A549 (cell line): Measurements from ENCODE around the gene METTL1. TPM values are rescaled to one million over a fixed set of nuclear protein-coding genes. Genes with fewer than 3 reads are reported as not detected.

Source experiments
- BHLHE40 ChIP-seq: IDR thresholded peaks from 2 replicates; pipeline ENCODE4 v1.6.1; 2012; ENCODE audit warnings: low read depth, low read length, inconsistent platforms
- CBX2 ChIP-seq: fragments of 200-600 bp; sonication (generic); IDR thresholded peaks from 2 replicates; pipeline ENCODE4 v1.6.1; 2016; ENCODE audit warnings: low read depth, mild to moderate bottlenecking, borderline replicate concordance
- CBX8 ChIP-seq: fragments of 200-600 bp; sonication (generic); IDR thresholded peaks from 2 replicates; pipeline ENCODE4 v1.6.1; 2016
- CEBPB ChIP-seq, 2 experiments: fragments of >200 bp in 1 of 2; sonication (Bioruptor Twin) in 1 of 2; formaldehyde crosslinking in 1 of 2; IDR thresholded peaks; 2 replicates each; pipeline ENCODE4 v1.6.1; 2012 to 2016
- CHD2 ChIP-seq: fragments of 150-350 bp; IDR thresholded peaks from 2 replicates; pipeline ENCODE4 v1.6.1; 2014; ENCODE audit warnings: low read length; ENCODE audit not compliant: partially characterized antibody
- CHD4 ChIP-seq: fragments of 200-600 bp; sonication (generic); IDR thresholded peaks from 2 replicates; pipeline ENCODE4 v1.6.1; 2016; ENCODE audit warnings: antibody characterized with exemption, mild to moderate bottlenecking, borderline replicate concordance
- EHF ChIP-seq: fragments of 250-450 bp; sonication (Bioruptor Pico); IDR thresholded peaks from 2 replicates; pipeline ENCODE4 v1.5.0; 2020; ENCODE audit warnings: mild to moderate bottlenecking
- EHMT2 ChIP-seq: fragments of 200-600 bp; sonication (generic); IDR thresholded peaks from 2 replicates; pipeline ENCODE4 v1.6.1; 2016; ENCODE audit warnings: antibody characterized with exemption, low read depth, mild to moderate bottlenecking, moderate library complexity
- EP300 ChIP-seq, 2 experiments: fragments of >200 bp; sonication (Bioruptor Twin); formaldehyde crosslinking; IDR thresholded peaks; 2 replicates in 1 of 2; 3 replicates in 1 of 2; pipeline ENCODE4 v1.6.1; 2016 to 2017
- FOSB ChIP-seq: fragments of 250-450 bp; sonication (Bioruptor Pico); IDR thresholded peaks from 2 replicates; pipeline ENCODE4 v1.5.0; 2020; ENCODE audit warnings: mild to moderate bottlenecking, moderate library complexity
- FOSL2 ChIP-seq, 2 experiments: fragments of 450-650 bp in 1 of 2; fragments of >200 bp in 1 of 2; sonication (Bioruptor Twin) in 1 of 2; formaldehyde crosslinking; IDR thresholded peaks; 2 replicates each; pipeline versions ENCODE4 v1.5.0 to v1.6.1; 2016 to 2020; ENCODE audit warnings: mild to moderate bottlenecking in 1 of 2, moderate library complexity in 1 of 2
- FOXS1 ChIP-seq: fragments of 250-450 bp; sonication (Bioruptor Pico); IDR thresholded peaks from 2 replicates; pipeline ENCODE4 v1.5.0; 2020; ENCODE audit warnings: mild to moderate bottlenecking, moderate library complexity
- HDAC2 ChIP-seq: fragments of 200-600 bp; sonication (generic); IDR thresholded peaks from 2 replicates; pipeline ENCODE4 v1.6.1; 2016
- HOXA7 ChIP-seq: fragments of 250-450 bp; sonication (Bioruptor Pico); IDR thresholded peaks from 2 replicates; pipeline ENCODE4 v1.5.0; 2020; ENCODE audit warnings: mild to moderate bottlenecking, moderate library complexity
- HOXB13 ChIP-seq: fragments of 250-450 bp; sonication (Bioruptor Pico); IDR thresholded peaks from 2 replicates; pipeline ENCODE4 v1.5.0; 2020; ENCODE audit warnings: low read depth, mild to moderate bottlenecking, moderate library complexity
- HOXB5 ChIP-seq: fragments of 250-450 bp; sonication (Bioruptor Pico); IDR thresholded peaks from 2 replicates; pipeline ENCODE4 v1.5.0; 2020; ENCODE audit warnings: mild to moderate bottlenecking, moderate library complexity
- JUN ChIP-seq, 2 experiments: fragments of >200 bp; sonication (Bioruptor Twin); formaldehyde crosslinking; IDR thresholded peaks; 2 replicates in 1 of 2; 3 replicates in 1 of 2; pipeline ENCODE4 v1.6.1; 2016 to 2017
- KDM5A ChIP-seq: fragments of 200-600 bp; sonication (generic); IDR thresholded peaks from 2 replicates; pipeline ENCODE4 v1.6.1; 2016; ENCODE audit warnings: antibody characterized with exemption, mild to moderate bottlenecking
- MAFK ChIP-seq: fragments of 450-650 bp; IDR thresholded peaks from 2 replicates; pipeline ENCODE4 v1.6.1; 2014; ENCODE audit not compliant: partially characterized antibody
- NPAS2 ChIP-seq: fragments of 250-450 bp; sonication (Bioruptor Pico); IDR thresholded peaks from 2 replicates; pipeline ENCODE4 v1.8.0; 2022; ENCODE audit warnings: mild to moderate bottlenecking, moderate library complexity, borderline replicate concordance
- PHF8 ChIP-seq: fragments of 200-600 bp; sonication (generic); IDR thresholded peaks from 2 replicates; pipeline ENCODE4 v1.6.1; 2016; ENCODE audit warnings: low read depth, mild to moderate bottlenecking, antibody characterized with exemption, moderate library complexity, borderline replicate concordance
- RARB ChIP-seq: fragments of 250-450 bp; sonication (Bioruptor Pico); IDR thresholded peaks from 2 replicates; pipeline ENCODE4 v1.8.0; 2021; ENCODE audit warnings: mild to moderate bottlenecking, moderate library complexity
- RCOR1 ChIP-seq: fragments of 150-350 bp; IDR thresholded peaks from 2 replicates; pipeline ENCODE4 v1.6.1; 2014; ENCODE audit warnings: antibody characterized with exemption, low read length, low read depth
- RNF2 ChIP-seq: fragments of 200-600 bp; sonication (generic); IDR thresholded peaks from 2 replicates; pipeline ENCODE4 v1.6.1; 2016; ENCODE audit warnings: low read depth, mild to moderate bottlenecking, antibody characterized with exemption, moderate library complexity, borderline replicate concordance
- SMC3 ChIP-seq: fragments of >200 bp; sonication (Bioruptor Twin); formaldehyde crosslinking; IDR thresholded peaks from 3 replicates; pipeline ENCODE4 v1.6.1; 2018; ENCODE audit warnings: inconsistent platforms
- TP53 ChIP-seq: fragments of 250-450 bp; sonication (Bioruptor Pico); IDR thresholded peaks from 2 replicates; pipeline ENCODE4 v1.5.0; 2021; ENCODE audit warnings: mild to moderate bottlenecking, moderate library complexity
- ZFP36 ChIP-seq: fragments of 450-650 bp; IDR thresholded peaks from 2 replicates; pipeline ENCODE4 v1.6.1; 2014; ENCODE audit warnings: borderline replicate concordance; ENCODE audit not compliant: partially characterized antibody
- ZNF302 ChIP-seq: fragments of 250-450 bp; sonication (Bioruptor Pico); IDR thresholded peaks from 2 replicates; pipeline ENCODE4 v1.9.0; 2021; ENCODE audit warnings: inconsistent platforms, mild to moderate bottlenecking, moderate library complexity
- ZSCAN20 ChIP-seq: fragments of 250-450 bp; sonication (Bioruptor Pico); IDR thresholded peaks from 2 replicates; pipeline ENCODE4 v1.8.0; 2022; ENCODE audit warnings: mild to moderate bottlenecking, moderate library complexity
- polyA plus RNA-seq, 4 experiments: library from polyadenylated mRNA; depleted of rRNA in 3 of 4; stranded (reverse); fragments of >200 nt; fragmentation: RNase III in 1 of 4; extraction: RNeasy Plus Mini Kit Qiagen cat#74134 plus additional on column Dnase treatment in 1 of 4; gene quantifications; 2 replicates in 3 of 4; 3 replicates in 1 of 4; pipeline ENCODE4 v1.2.3, GENCODE V29; 2011 to 2017
- TF ChIP-seq, protein P1 (sequence below): fragments of 250-450 bp; sonication (Bioruptor Pico); IDR thresholded peaks from 2 replicates; pipeline ENCODE4 v1.5.0; 2021; ENCODE audit warnings: mild to moderate bottlenecking, moderate library complexity, borderline replicate concordance
- TF ChIP-seq, protein P2 (sequence below): fragments of 200-600 bp; sonication (generic); IDR thresholded peaks from 2 replicates; pipeline ENCODE4 v1.6.1; 2016; ENCODE audit warnings: antibody characterized with exemption, mild to moderate bottlenecking, moderate library complexity
- TF ChIP-seq, protein P3 (sequence below): fragments of 450-650 bp; IDR thresholded peaks from 2 replicates; pipeline ENCODE4 v1.6.1; 2014; ENCODE audit warnings: antibody characterized with exemption
- TF ChIP-seq, protein P4 (sequence below): IDR thresholded peaks from 2 replicates; pipeline ENCODE4 v1.6.1; 2012
- TF ChIP-seq, protein P5 (sequence below): fragments of >200 bp; sonication (Bioruptor Twin); formaldehyde crosslinking; IDR thresholded peaks from 3 replicates; pipeline ENCODE4 v1.6.1; 2016

The METTL1 gene
- polyA plus RNA-seq, 2 of the 4 experiments (the other 2 are of a cell fraction): 55.2 to 60.2 TPM

DNA sequence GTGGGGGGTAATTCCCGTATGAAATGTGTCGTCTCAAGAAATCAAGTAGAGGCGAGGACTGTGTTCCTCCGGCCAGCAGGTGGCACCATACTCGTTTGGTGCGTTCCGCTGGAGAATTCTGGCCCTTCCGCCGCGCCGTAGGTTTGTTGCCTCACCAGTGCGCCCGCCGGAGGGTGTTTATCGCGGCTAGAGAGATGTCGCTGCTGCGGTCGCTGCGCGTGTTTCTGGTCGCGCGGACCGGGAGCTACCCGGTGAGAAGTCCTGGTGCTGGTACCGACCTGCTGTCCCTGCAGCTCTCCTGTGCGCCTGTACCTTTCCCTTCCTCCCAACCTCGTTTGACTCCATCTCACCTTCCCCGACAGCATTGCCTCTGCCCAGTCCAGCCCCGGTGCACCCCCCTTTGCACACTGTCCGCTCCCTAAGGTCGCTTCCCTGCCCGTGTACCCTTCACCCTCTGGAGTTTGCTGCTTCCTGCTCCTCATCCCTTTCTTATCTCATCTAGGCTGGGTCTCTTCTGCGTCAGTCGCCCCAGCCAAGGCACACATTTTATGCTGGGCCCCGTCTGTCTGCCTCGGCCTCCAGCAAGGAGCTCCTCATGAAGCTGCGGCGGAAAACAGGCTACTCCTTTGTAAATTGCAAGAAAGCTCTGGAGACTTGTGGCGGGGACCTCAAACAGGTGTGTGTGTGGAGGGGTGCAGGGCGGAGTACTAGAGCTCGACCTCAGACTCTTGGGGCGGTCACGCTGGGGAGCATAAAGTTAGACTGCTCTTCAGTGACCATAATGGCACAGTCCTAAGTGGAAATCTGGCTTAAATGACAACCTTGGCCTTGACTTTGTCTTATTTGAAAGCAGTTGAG is 10.9 kb upstream of the METTL1 start, which contains the start of gene TSFM (continued):
- TF ChIP-seq BHLHE40 (no peak), CHD4 (no peak), PHF8 (peak; percentile 91; the same call in 1 of the 2 replicates), SMC3 (peak; percentile 45), RNF2 (no peak), JUN (IDR thresholded peaks at IDR 0.05) (peak; percentile 81 to 96; a peak in 4 of 5 replicates), FOSB (CRISPR knock-in tag) (no peak), HOXA7 (CRISPR knock-in tag) (no peak), HDAC2 (no peak), ZSCAN20 (no peak), RCOR1 (no peak), KDM5A (peak; percentile 85), CEBPB (IDR thresholded peaks at IDR 0.05) (peak; percentile 81 to 94; a peak in 3 of 4 replicates), EP300 (IDR thresholded peaks at IDR 0.05) (no peak), CBX8 (no peak), RARB (CRISPR knock-in tag) (no peak), HOXB13 (CRISPR knock-in tag) (no peak), FOXS1 (0 out of 2 replicates have a peak, but pooled peaks have one; percentile 12), HOXB5 (no peak), ZNF302 (CRISPR knock-in tag) (no peak), EHMT2 (no peak), MAFK (no peak), CBX2 (no peak), CHD2 (no peak), EHF (CRISPR knock-in tag) (no peak), NPAS2 (CRISPR knock-in tag) (no peak), TP53 (CRISPR knock-in tag) (peak; percentile 60; the same call in 1 of the 2 replicates), ZFP36 (no peak), FOSL2 (IDR thresholded peaks at IDR 0.05) (no peak), FOSL2 (CRISPR knock-in tag; IDR thresholded peaks at IDR 0.05) (no peak)
- TF ChIP-seq, protein P1, sequence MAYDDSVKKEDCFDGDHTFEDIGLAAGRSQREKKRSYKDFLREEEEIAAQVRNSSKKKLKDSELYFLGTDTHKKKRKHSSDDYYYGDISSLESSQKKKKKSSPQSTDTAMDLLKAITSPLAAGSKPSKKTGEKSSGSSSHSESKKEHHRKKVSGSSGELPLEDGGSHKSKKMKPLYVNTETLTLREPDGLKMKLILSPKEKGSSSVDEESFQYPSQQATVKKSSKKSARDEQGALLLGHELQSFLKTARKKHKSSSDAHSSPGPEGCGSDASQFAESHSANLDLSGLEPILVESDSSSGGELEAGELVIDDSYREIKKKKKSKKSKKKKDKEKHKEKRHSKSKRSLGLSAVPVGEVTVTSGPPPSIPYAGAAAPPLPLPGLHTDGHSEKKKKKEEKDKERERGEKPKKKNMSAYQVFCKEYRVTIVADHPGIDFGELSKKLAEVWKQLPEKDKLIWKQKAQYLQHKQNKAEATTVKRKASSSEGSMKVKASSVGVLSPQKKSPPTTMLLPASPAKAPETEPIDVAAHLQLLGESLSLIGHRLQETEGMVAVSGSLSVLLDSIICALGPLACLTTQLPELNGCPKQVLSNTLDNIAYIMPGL (CRISPR knock-in tag): no peak
- TF ChIP-seq, protein P2, sequence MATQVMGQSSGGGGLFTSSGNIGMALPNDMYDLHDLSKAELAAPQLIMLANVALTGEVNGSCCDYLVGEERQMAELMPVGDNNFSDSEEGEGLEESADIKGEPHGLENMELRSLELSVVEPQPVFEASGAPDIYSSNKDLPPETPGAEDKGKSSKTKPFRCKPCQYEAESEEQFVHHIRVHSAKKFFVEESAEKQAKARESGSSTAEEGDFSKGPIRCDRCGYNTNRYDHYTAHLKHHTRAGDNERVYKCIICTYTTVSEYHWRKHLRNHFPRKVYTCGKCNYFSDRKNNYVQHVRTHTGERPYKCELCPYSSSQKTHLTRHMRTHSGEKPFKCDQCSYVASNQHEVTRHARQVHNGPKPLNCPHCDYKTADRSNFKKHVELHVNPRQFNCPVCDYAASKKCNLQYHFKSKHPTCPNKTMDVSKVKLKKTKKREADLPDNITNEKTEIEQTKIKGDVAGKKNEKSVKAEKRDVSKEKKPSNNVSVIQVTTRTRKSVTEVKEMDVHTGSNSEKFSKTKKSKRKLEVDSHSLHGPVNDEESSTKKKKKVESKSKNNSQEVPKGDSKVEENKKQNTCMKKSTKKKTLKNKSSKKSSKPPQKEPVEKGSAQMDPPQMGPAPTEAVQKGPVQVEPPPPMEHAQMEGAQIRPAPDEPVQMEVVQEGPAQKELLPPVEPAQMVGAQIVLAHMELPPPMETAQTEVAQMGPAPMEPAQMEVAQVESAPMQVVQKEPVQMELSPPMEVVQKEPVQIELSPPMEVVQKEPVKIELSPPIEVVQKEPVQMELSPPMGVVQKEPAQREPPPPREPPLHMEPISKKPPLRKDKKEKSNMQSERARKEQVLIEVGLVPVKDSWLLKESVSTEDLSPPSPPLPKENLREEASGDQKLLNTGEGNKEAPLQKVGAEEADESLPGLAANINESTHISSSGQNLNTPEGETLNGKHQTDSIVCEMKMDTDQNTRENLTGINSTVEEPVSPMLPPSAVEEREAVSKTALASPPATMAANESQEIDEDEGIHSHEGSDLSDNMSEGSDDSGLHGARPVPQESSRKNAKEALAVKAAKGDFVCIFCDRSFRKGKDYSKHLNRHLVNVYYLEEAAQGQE: no peak
- TF ChIP-seq, protein P3, sequence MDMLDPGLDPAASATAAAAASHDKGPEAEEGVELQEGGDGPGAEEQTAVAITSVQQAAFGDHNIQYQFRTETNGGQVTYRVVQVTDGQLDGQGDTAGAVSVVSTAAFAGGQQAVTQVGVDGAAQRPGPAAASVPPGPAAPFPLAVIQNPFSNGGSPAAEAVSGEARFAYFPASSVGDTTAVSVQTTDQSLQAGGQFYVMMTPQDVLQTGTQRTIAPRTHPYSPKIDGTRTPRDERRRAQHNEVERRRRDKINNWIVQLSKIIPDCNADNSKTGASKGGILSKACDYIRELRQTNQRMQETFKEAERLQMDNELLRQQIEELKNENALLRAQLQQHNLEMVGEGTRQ: no peak
- TF ChIP-seq, protein P4, sequence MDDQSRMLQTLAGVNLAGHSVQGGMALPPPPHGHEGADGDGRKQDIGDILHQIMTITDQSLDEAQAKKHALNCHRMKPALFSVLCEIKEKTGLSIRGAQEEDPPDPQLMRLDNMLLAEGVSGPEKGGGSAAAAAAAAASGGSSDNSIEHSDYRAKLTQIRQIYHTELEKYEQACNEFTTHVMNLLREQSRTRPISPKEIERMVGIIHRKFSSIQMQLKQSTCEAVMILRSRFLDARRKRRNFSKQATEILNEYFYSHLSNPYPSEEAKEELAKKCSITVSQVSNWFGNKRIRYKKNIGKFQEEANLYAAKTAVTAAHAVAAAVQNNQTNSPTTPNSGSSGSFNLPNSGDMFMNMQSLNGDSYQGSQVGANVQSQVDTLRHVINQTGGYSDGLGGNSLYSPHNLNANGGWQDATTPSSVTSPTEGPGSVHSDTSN: peak; percentile 45; the same call in 1 of the 2 replicates
- TF ChIP-seq, protein P5, sequence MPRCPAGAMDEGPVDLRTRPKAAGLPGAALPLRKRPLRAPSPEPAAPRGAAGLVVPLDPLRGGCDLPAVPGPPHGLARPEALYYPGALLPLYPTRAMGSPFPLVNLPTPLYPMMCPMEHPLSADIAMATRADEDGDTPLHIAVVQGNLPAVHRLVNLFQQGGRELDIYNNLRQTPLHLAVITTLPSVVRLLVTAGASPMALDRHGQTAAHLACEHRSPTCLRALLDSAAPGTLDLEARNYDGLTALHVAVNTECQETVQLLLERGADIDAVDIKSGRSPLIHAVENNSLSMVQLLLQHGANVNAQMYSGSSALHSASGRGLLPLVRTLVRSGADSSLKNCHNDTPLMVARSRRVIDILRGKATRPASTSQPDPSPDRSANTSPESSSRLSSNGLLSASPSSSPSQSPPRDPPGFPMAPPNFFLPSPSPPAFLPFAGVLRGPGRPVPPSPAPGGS: peak; percentile 93
